ENCODE data around the gene REG3A.

DNA sequence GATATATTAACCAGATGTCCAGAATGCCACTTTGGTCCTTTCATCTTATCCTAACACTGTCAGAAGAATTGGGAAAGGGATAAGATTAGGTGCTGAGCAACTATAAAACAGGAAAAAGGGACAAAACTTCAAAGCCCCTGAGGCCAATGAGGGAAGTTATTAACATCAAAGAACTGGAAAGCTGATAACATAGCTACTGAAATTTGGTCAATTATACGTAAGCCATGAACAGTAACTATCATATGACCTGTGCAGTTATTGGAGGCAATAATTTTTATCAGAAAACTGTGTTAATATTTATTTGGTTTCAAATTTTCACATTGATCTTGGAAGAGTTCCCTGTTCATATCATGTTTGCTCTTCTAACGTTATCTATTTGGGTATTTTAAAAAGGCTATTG lies 2.6 kb upstream of the REG3A start:
- TF ChIP-seq SIN3A (IDR thresholded peaks at IDR 0.05; ENCODE audit: borderline replicate concordance, insufficient read depth, low read length) (no peak), POLR2AphosphoS5 (IDR thresholded peaks at IDR 0.05; ENCODE audit: low read depth, low read length) (no peak)
